GM19023 (cell line): Measurements from ENCODE around the gene TBCD.
"Not testable (repeated sequence)": the region's sequence is repeated elsewhere in the genome, so short reads cannot be mapped to it uniquely, and the experiment has no call there.

Source experiments
- ATAC-seq: cut with Tn5 transposase; IDR thresholded peaks from one replicate; pipeline ENCODE4 v1.9.1; 2021; ENCODE audit warnings: mild to moderate bottlenecking, moderate library complexity; ENCODE audit not compliant: unreplicated experiment

TBCD gene

GRCh38 chr17:82984751-82985427 is 233.0 kb downstream of the TBCD start:
- ATAC-seq, result no peak

- no peak for ATAC-seq
Measured at GRCh38 chr17:82985428-82985805, 233.6 kb downstream of the TBCD start.

- ATAC-seq, result no peak
Measured at GRCh38 chr17:82985973-82986372, 234.1 kb downstream of the TBCD start.

GRCh38 chr17:82989051-82989450 is 237.2 kb downstream of the TBCD start:
- not testable (repeated sequence) for ATAC-seq

- no peak for ATAC-seq
Measured at GRCh38 chr17:82989881-82990280, 238.0 kb downstream of the TBCD start.

- no peak for ATAC-seq
Measured at GRCh38 chr17:82993005-82993404, 241.1 kb downstream of the TBCD start.
